PFSK-1 (cell line): ENCODE data around the gene CHCHD5.

Source experiments
- FOXP2 ChIP-seq: optimal IDR thresholded peaks from 2 replicates; pipeline ENCODE3; 2011; ENCODE audit warnings: borderline replicate concordance, control low read depth, inconsistent platforms; ENCODE audit not compliant: insufficient read depth; ENCODE audit errors: extremely low read length, extremely low read depth
- POLR2AphosphoS5 ChIP-seq: IDR thresholded peaks from 2 replicates; pipeline ENCODE4 v1.6.1; 2012; ENCODE audit warnings: low read depth, mild to moderate bottlenecking, control low read depth, low read length, moderate library complexity
- REST ChIP-seq, 2 experiments: IDR thresholded peaks; 2 replicates each; pipeline versions ENCODE4 v1.6.1 to v1.8.0; 2011 to 2012; ENCODE audit warnings: low read depth in 2 of 2, low read length in 2 of 2, control low read depth in 1 of 2, inconsistent platforms in 1 of 2, mild to moderate bottlenecking in 1 of 2, moderate library complexity in 1 of 2; ENCODE audit not compliant: insufficient read depth in 1 of 2
- SIN3A ChIP-seq: IDR thresholded peaks from 2 replicates; pipeline ENCODE4 v1.6.1; 2012; ENCODE audit warnings: mild to moderate bottlenecking, low read length, moderate library complexity, borderline replicate concordance; ENCODE audit not compliant: insufficient read depth
- TAF1 ChIP-seq: IDR thresholded peaks from 2 replicates; pipeline ENCODE4 v1.6.1; 2012; ENCODE audit warnings: low read length, control low read depth, borderline replicate concordance; ENCODE audit not compliant: insufficient read depth

Gene CHCHD5

GRCh38 chr2:112614201-112614840, 29.9 kb downstream of the CHCHD5 start:
- no peak for TF ChIP-seq FOXP2
- TF ChIP-seq REST (IDR thresholded peaks at IDR 0.05; ENCODE audit: insufficient read depth in 1 of 2, low read depth in 2 of 2, low read length in 2 of 2): no peak
- TF ChIP-seq TAF1: no peak
- TF ChIP-seq SIN3A: no peak
- no peak for TF ChIP-seq POLR2AphosphoS5

DNA sequence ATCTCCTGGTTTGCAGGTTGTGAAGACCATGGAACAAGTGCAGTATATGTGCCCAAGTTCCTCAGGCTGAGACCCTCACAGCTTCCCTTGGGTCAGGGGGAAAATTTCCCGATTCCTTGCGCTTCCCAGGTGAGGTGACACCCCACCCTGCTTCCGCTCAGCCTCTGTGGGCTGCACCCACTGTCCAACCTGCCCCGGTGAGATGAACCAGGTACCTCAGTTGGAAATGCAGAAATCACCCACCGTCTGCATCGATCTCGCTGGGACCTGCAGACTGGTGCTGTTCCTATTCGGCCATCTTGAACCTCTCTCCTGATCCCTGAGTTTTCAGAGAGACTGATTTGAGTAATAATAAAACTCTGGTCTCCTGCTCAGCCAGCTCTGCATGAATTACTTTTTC, 30.6 kb downstream of the CHCHD5 start:
- TF ChIP-seq TAF1: no peak
- no peak for TF ChIP-seq POLR2AphosphoS5
- TF ChIP-seq REST (IDR thresholded peaks at IDR 0.05; ENCODE audit: insufficient read depth in 1 of 2, low read depth in 2 of 2, low read length in 2 of 2): no peak
- no peak for TF ChIP-seq FOXP2
- TF ChIP-seq SIN3A: no peak

DNA sequence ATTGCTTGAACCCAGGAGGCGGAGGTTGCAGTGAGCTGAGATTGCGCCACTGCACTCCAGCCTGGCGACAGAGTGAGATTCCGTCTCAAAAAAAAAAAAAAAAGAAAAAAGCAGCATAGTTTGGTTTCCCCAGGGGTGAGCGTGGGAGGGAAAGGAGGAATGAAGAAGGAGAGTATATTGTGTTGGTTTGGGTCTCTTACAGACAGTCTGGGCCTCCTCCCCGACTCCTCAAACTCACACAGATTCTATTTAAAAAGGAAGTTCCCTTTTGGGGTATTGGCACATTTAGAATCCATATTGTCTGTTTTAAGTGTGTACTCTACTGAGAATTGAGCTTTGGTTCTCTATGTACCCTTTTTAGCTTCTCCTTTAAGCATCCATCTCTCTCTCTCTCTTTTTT, 34.0 kb downstream of the CHCHD5 start:
- TF ChIP-seq FOXP2 (no peak), REST (IDR thresholded peaks at IDR 0.05; ENCODE audit: insufficient read depth in 1 of 2, low read depth in 2 of 2, low read length in 2 of 2) (no peak)

GRCh38 chr2:112621790-112622527, 37.5 kb downstream of the CHCHD5 start:
- TF ChIP-seq FOXP2 (no peak), POLR2AphosphoS5 (no peak), TAF1 (no peak), REST (IDR thresholded peaks at IDR 0.05; ENCODE audit: insufficient read depth in 1 of 2, low read depth in 2 of 2, low read length in 2 of 2) (no peak), SIN3A (no peak)
